ENCODE results near the gene BDKRB2.

Gene BDKRB2

GRCh38 chr14:96198430-96199130, 6.1 kb upstream of the BDKRB2 start:
- no peak for DNase-seq (ENCODE audit: low read depth in 2 of 2)

GRCh38 chr14:96201157-96201556, 3.5 kb upstream of the BDKRB2 start:
- no peak for DNase-seq (ENCODE audit: low read depth in 2 of 2)

GRCh38 chr14:96201965-96202364, 2.7 kb upstream of the BDKRB2 start:
- DNase-seq (ENCODE audit: low read depth in 2 of 2) = no peak

GRCh38 chr14:96202441-96203094, 2.1 kb upstream of the BDKRB2 start:
- no peak for DNase-seq (ENCODE audit: low read depth in 2 of 2)

- DNase-seq (ENCODE audit: low read depth in 2 of 2) = no peak
Measured at GRCh38 chr14:96203116-96203515, 1.5 kb upstream of the BDKRB2 start.

GRCh38 chr14:96203635-96204034, 1.0 kb upstream of the BDKRB2 start:
- DNase-seq (ENCODE audit: low read depth in 2 of 2) = no peak

- DNase-seq (ENCODE audit: low read depth in 2 of 2) = no peak
Measured at GRCh38 chr14:96205059-96205977, 679 bp downstream of the BDKRB2 start.

- no peak for DNase-seq (ENCODE audit: low read depth in 2 of 2)
Measured at GRCh38 chr14:96205978-96206360, 1.3 kb downstream of the BDKRB2 start.

- DNase-seq (ENCODE audit: low read depth in 2 of 2) = no peak
Measured at GRCh38 chr14:96206461-96206860, 1.8 kb downstream of the BDKRB2 start.

- DNase-seq (ENCODE audit: low read depth in 2 of 2) = no peak
Measured at GRCh38 chr14:96207686-96208085, 3.0 kb downstream of the BDKRB2 start.

- DNase-seq (ENCODE audit: low read depth in 2 of 2) = no peak
Measured at GRCh38 chr14:96208739-96209138, 4.1 kb downstream of the BDKRB2 start.

- DNase-seq (ENCODE audit: low read depth in 2 of 2) = no peak
Measured at GRCh38 chr14:96212140-96212539, 7.5 kb downstream of the BDKRB2 start.

- DNase-seq (ENCODE audit: low read depth in 2 of 2) = no peak
Measured at GRCh38 chr14:96212896-96213295, 8.3 kb downstream of the BDKRB2 start.

- no peak for DNase-seq (ENCODE audit: low read depth in 2 of 2)
Measured at GRCh38 chr14:96213871-96214465, 9.3 kb downstream of the BDKRB2 start.

- no peak for DNase-seq (ENCODE audit: low read depth in 2 of 2)
Measured at GRCh38 chr14:96214793-96215192, 10.2 kb downstream of the BDKRB2 start.

- no peak for DNase-seq (ENCODE audit: low read depth in 2 of 2)
Measured at GRCh38 chr14:96215452-96216244, 11.0 kb downstream of the BDKRB2 start.

GRCh38 chr14:96216627-96217026, 12.0 kb downstream of the BDKRB2 start:
- DNase-seq (ENCODE audit: low read depth in 2 of 2) = no peak

- DNase-seq (ENCODE audit: low read depth in 2 of 2) = no peak
Measured at GRCh38 chr14:96217376-96217913, 12.8 kb downstream of the BDKRB2 start.

- DNase-seq (ENCODE audit: low read depth in 2 of 2) = no peak
Measured at GRCh38 chr14:96221109-96221650, 16.5 kb downstream of the BDKRB2 start.

- DNase-seq (ENCODE audit: low read depth in 2 of 2) = no peak
Measured at GRCh38 chr14:96221841-96222240, 17.2 kb downstream of the BDKRB2 start.
